Stomach (tissue), 4 donors: Measurements from ENCODE around the gene TYK2.

Experiments
- POLR2A ChIP-seq, 4 donors: fragments of 450-650 bp; IDR thresholded peaks; one replicate each; pipeline ENCODE4 v1.6.1; 2016; ENCODE audit warnings: antibody characterized with exemption in 4 of 4, control low read depth in 2 of 4, mild to moderate bottlenecking in 1 of 4, moderate library complexity in 1 of 4
- TF ChIP-seq, protein P1 (sequence below), 7 experiments: fragments of 450-650 bp in 4 of 7; fragments of 200-600 bp in 3 of 7; sonication (generic) in 3 of 7; IDR thresholded peaks; one replicate each; pipeline ENCODE4 v1.5.1; 2016 to 2019; ENCODE audit warnings: antibody characterized with exemption in 7 of 7, control low read depth in 2 of 7, mild to moderate bottlenecking in 1 of 7

DNA sequence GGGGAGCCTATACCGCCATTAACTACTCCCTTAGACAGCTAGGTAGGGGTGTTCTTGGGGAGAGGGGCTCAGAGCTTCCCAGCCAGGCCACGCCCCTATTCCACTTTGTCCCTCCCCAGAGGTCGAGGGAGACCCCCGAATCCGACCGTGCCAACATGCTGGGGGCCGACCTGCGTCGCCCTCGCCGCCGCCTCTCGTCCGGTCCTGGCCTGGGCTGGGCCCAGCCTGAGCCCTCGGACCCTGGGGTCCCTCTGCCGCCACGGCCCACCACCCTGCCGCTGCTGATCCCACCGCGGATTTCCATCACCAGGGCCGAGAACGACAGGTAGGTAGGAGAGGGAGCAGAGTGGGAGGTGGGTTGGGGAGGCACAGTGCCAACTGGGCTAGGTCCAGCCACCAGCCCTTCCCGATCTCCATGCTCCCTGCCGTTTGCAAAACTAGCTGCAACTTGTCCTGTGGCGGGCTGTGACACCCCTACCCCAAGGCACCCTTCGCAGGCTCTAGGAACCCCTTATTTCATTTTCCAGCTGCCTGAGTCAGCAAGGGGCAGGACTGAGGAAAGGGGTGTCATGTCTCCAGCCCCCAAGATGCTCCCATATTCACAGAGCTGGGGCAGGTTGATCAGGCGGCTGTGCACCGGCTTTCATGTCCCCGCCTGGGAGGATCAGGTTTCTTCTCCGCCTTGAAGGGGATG lies 37.3 kb upstream of the TYK2 start:
- TF ChIP-seq, protein P1, sequence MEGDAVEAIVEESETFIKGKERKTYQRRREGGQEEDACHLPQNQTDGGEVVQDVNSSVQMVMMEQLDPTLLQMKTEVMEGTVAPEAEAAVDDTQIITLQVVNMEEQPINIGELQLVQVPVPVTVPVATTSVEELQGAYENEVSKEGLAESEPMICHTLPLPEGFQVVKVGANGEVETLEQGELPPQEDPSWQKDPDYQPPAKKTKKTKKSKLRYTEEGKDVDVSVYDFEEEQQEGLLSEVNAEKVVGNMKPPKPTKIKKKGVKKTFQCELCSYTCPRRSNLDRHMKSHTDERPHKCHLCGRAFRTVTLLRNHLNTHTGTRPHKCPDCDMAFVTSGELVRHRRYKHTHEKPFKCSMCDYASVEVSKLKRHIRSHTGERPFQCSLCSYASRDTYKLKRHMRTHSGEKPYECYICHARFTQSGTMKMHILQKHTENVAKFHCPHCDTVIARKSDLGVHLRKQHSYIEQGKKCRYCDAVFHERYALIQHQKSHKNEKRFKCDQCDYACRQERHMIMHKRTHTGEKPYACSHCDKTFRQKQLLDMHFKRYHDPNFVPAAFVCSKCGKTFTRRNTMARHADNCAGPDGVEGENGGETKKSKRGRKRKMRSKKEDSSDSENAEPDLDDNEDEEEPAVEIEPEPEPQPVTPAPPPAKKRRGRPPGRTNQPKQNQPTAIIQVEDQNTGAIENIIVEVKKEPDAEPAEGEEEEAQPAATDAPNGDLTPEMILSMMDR (IDR thresholded peaks at IDR 0.05) = no peak
- TF ChIP-seq POLR2A (IDR thresholded peaks at IDR 0.05) = no peak
